HepG2 (cell line): ENCODE results near the gene CHMP6. TPM values are rescaled to one million over a fixed set of nuclear protein-coding genes. Genes with fewer than 3 reads are reported as not detected.

Source experiments
- BCL6 ChIP-seq: IDR thresholded peaks from 2 replicates; pipeline ENCODE4 v1.6.1; 2016; ENCODE audit warnings: missing genetic modification reagents, missing compliant biosample characterization
- CENPT ChIP-seq: sonication (generic); formaldehyde crosslinking; IDR thresholded peaks from 2 replicates; pipeline ENCODE4 v1.8.0; 2022; ENCODE audit warnings: low read depth, mild to moderate bottlenecking, moderate library complexity, missing genetic modification reagents
- FOXO1 ChIP-seq: sonication (generic); formaldehyde crosslinking; IDR thresholded peaks from 2 replicates; pipeline ENCODE4 v1.4.0; 2020; ENCODE audit warnings: missing genetic modification reagents
- GATAD1 ChIP-seq: IDR thresholded peaks from 2 replicates; pipeline ENCODE4 v1.6.1; 2016; ENCODE audit warnings: missing genetic modification reagents, missing compliant biosample characterization
- KAT8 ChIP-seq: IDR thresholded peaks from 2 replicates; pipeline ENCODE4 v1.6.1; 2016; ENCODE audit warnings: missing genetic modification reagents, missing compliant biosample characterization
- MED1 ChIP-seq: sonication (generic); formaldehyde crosslinking; IDR thresholded peaks from 2 replicates; pipeline ENCODE4 v1.4.0; 2020; ENCODE audit warnings: missing genetic modification reagents
- MTERF4 ChIP-seq: sonication (generic); formaldehyde crosslinking; IDR thresholded peaks from 2 replicates; pipeline ENCODE4 v1.8.0; 2023; ENCODE audit warnings: mild to moderate bottlenecking, missing genetic modification reagents
- MXD4 ChIP-seq: IDR thresholded peaks from 2 replicates; pipeline ENCODE4 v1.6.1; 2016; ENCODE audit warnings: mild to moderate bottlenecking, missing biosample characterization, missing genetic modification reagents
- PRDM15 ChIP-seq: sonication (generic); formaldehyde crosslinking; IDR thresholded peaks from 2 replicates; pipeline ENCODE4 v1.4.0; 2020; ENCODE audit warnings: missing genetic modification reagents
- SNAI1 ChIP-seq: sonication (generic); formaldehyde crosslinking; IDR thresholded peaks from 2 replicates; pipeline ENCODE4 v1.5.0; 2020; ENCODE audit warnings: mild to moderate bottlenecking, missing genetic modification reagents, borderline replicate concordance
- THAP11 ChIP-seq: IDR thresholded peaks from 2 replicates; pipeline ENCODE4 v1.6.1; 2016; ENCODE audit warnings: missing biosample characterization, missing genetic modification reagents
- ZNF136 ChIP-seq: sonication (generic); formaldehyde crosslinking; IDR thresholded peaks from 2 replicates; pipeline ENCODE4 v1.8.1; 2022; ENCODE audit warnings: low read depth, mild to moderate bottlenecking, moderate library complexity, missing genetic modification reagents
- ZNF280B ChIP-seq: sonication (generic); formaldehyde crosslinking; IDR thresholded peaks from 2 replicates; pipeline ENCODE4 v1.5.0; 2020; ENCODE audit warnings: missing genetic modification reagents, mild to moderate bottlenecking, borderline replicate concordance
- ZNF44 ChIP-seq: sonication (generic); formaldehyde crosslinking; IDR thresholded peaks from 2 replicates; pipeline ENCODE4 v1.5.1; 2020; ENCODE audit warnings: mild to moderate bottlenecking, missing genetic modification reagents
- ZNF567 ChIP-seq: sonication (generic); formaldehyde crosslinking; IDR thresholded peaks from 2 replicates; pipeline ENCODE4 v1.8.1; 2023; ENCODE audit warnings: mild to moderate bottlenecking, missing genetic modification reagents, borderline replicate concordance
- ZNF883 ChIP-seq: sonication (generic); formaldehyde crosslinking; IDR thresholded peaks from 2 replicates; pipeline ENCODE4 v1.5.1; 2020; ENCODE audit warnings: mild to moderate bottlenecking, missing genetic modification reagents; ENCODE audit errors: not compliant biosample characterization
- ZNF891 ChIP-seq: sonication (generic); formaldehyde crosslinking; IDR thresholded peaks from 2 replicates; pipeline ENCODE4 v1.5.0; 2020; ENCODE audit warnings: mild to moderate bottlenecking, missing genetic modification reagents
- polyA plus RNA-seq, 8 experiments: library from polyadenylated mRNA; depleted of rRNA in 3 of 8; stranded (reverse) in 7 of 8; unstranded in 1 of 8; fragments of >200 nt; fragmentation: Illumina TruSeq in 4 of 8; extraction: Trizol in 4 of 8; gene quantifications; 2 replicates each; pipeline versions ENCODE4 v1.2.1 to v1.2.3, GENCODE V29; 2011 to 2016; ENCODE audit warnings: low read depth in 4 of 8, missing spikeins in 1 of 8, mixed read lengths in 1 of 8; ENCODE audit not compliant: insufficient read depth in 1 of 8
- total RNA-seq, 5 experiments: library from RNA; depleted of rRNA; stranded (reverse); fragments of >200 nt; fragmentation: Illumina TruSeq; extraction: Trizol; gene quantifications; 2 replicates each; pipeline ENCODE4 v1.2.3, GENCODE V29; 2016; ENCODE audit warnings: low read depth in 1 of 5
- TF ChIP-seq, protein P1 (sequence below): sonication (generic); formaldehyde crosslinking; IDR thresholded peaks from 2 replicates; pipeline ENCODE4 v1.5.0; 2020; ENCODE audit warnings: mild to moderate bottlenecking, missing genetic modification reagents, borderline replicate concordance

The CHMP6 gene
- total and polyA plus RNA-seq, 2 of the 13 experiments (the other 11 are each of a cell fraction or from before 2014, with no cell fraction given): 11.1 to 24.2 TPM

- TF ChIP-seq ZNF567 (0 out of 2 replicates have a peak, but pooled peaks have one; percentile 38), MTERF4 (CRISPR knock-in tag) (peak; percentile 28; the same call in 1 of the 2 replicates), BCL6 (CRISPR knock-in tag) (0 out of 2 replicates have a peak, but pooled peaks have one; percentile 7), ZNF883 (CRISPR knock-in tag) (peak; percentile 43), ZNF136 (CRISPR knock-in tag) (no peak), ZNF44 (CRISPR knock-in tag) (no peak), THAP11 (CRISPR knock-in tag) (peak; percentile 39; the same call in 1 of the 2 replicates), SNAI1 (no peak), CENPT (CRISPR knock-in tag) (peak; percentile 61; the same call in 1 of the 2 replicates), GATAD1 (peak; percentile 82), FOXO1 (CRISPR knock-in tag) (no peak), ZNF891 (peak; percentile 67; the same call in 1 of the 2 replicates), PRDM15 (CRISPR knock-in tag) (no peak), MED1 (0 out of 2 replicates have a peak, but pooled peaks have one; percentile 15), MXD4 (peak; percentile 27; the same call in 1 of the 2 replicates), ZNF280B (peak; percentile 94), KAT8 (CRISPR knock-in tag) (peak; percentile 67)
- TF ChIP-seq, protein P1, sequence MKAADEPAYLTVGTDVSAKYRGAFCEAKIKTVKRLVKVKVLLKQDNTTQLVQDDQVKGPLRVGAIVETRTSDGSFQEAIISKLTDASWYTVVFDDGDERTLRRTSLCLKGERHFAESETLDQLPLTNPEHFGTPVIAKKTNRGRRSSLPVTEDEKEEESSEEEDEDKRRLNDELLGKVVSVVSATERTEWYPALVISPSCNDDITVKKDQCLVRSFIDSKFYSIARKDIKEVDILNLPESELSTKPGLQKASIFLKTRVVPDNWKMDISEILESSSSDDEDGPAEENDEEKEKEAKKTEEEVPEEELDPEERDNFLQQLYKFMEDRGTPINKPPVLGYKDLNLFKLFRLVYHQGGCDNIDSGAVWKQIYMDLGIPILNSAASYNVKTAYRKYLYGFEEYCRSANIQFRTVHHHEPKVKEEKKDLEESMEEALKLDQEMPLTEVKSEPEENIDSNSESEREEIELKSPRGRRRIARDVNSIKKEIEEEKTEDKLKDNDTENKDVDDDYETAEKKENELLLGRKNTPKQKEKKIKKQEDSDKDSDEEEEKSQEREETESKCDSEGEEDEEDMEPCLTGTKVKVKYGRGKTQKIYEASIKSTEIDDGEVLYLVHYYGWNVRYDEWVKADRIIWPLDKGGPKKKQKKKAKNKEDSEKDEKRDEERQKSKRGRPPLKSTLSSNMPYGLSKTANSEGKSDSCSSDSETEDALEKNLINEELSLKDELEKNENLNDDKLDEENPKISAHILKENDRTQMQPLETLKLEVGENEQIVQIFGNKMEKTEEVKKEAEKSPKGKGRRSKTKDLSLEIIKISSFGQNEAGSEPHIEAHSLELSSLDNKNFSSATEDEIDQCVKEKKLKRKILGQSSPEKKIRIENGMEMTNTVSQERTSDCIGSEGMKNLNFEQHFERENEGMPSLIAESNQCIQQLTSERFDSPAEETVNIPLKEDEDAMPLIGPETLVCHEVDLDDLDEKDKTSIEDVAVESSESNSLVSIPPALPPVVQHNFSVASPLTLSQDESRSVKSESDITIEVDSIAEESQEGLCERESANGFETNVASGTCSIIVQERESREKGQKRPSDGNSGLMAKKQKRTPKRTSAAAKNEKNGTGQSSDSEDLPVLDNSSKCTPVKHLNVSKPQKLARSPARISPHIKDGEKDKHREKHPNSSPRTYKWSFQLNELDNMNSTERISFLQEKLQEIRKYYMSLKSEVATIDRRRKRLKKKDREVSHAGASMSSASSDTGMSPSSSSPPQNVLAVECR: peak; percentile 52; the same call in 1 of the 2 replicates
These were observed 3.6 kb upstream of the CHMP6 start (continued) for GRCh38 chr17:80987941-80988461.
